HepG2 (cell line): Measurements from ENCODE around the gene COL8A2. TPM values are rescaled to one million over a fixed set of nuclear protein-coding genes. Genes with fewer than 3 reads are reported as not detected.
A peak's percentile ranks its signal among the peaks of the same experiment; 100 is the strongest.

Experiments used
- CEBPG ChIP-seq: IDR thresholded peaks from 2 replicates; pipeline ENCODE4 v1.6.1; 2016
- GRHL1 ChIP-seq: sonication (generic); formaldehyde crosslinking; conservative IDR thresholded peaks from 2 replicates; pipeline ENCODE4 v1.8.0; 2022; ENCODE audit warnings: missing genetic modification reagents
- MXD3 ChIP-seq: IDR thresholded peaks from 2 replicates; pipeline ENCODE4 v1.6.1; 2016; ENCODE audit warnings: mild to moderate bottlenecking, missing biosample characterization, missing genetic modification reagents
- NFKB2 ChIP-seq: sonication (generic); formaldehyde crosslinking; IDR thresholded peaks from 2 replicates; pipeline ENCODE4 v1.4.0; 2020; ENCODE audit warnings: missing genetic modification reagents, borderline replicate concordance
- NR2F2 ChIP-seq: IDR thresholded peaks from 2 replicates; pipeline ENCODE4 v1.6.1; 2012; ENCODE audit warnings: low read depth, inconsistent platforms, borderline replicate concordance
- PTBP1 ChIP-seq: fragments of 200-400 bp; formaldehyde crosslinking; IDR thresholded peaks from 2 replicates; pipeline ENCODE4 v1.6.1; 2018; ENCODE audit warnings: low read length, low read depth; ENCODE audit not compliant: poor library complexity, severe bottlenecking
- REL ChIP-seq: sonication (generic); formaldehyde crosslinking; conservative IDR thresholded peaks from 2 replicates; pipeline ENCODE4 v1.8.0; 2022; ENCODE audit warnings: mild to moderate bottlenecking, missing genetic modification reagents, moderate library complexity
- SP4 ChIP-seq: sonication (generic); formaldehyde crosslinking; IDR thresholded peaks from 2 replicates; pipeline ENCODE4 v1.8.1; 2023; ENCODE audit warnings: mild to moderate bottlenecking, missing genetic modification reagents
- SUZ12 ChIP-seq: fragments of 150-350 bp; IDR thresholded peaks from 2 replicates; pipeline ENCODE4 v1.6.1; 2014; ENCODE audit warnings: low read depth, low read length
- SYNCRIP ChIP-seq: fragments of 200-400 bp; formaldehyde crosslinking; IDR thresholded peaks from 2 replicates; pipeline ENCODE4 v1.6.1; 2018; ENCODE audit warnings: mild to moderate bottlenecking, low read depth, low read length; ENCODE audit not compliant: insufficient read depth
- TARDBP ChIP-seq: sonication (generic); formaldehyde crosslinking; IDR thresholded peaks from 2 replicates; pipeline ENCODE4 v1.8.0; 2022; ENCODE audit warnings: mild to moderate bottlenecking, missing genetic modification reagents
- UBTF ChIP-seq: sonication (generic); formaldehyde crosslinking; IDR thresholded peaks from 2 replicates; pipeline ENCODE4 v1.4.0; 2020; ENCODE audit warnings: mild to moderate bottlenecking, missing genetic modification reagents
- ZFP62 ChIP-seq: sonication (generic); formaldehyde crosslinking; IDR thresholded peaks from 2 replicates; pipeline ENCODE4 v1.4.0; 2020; ENCODE audit warnings: missing genetic modification reagents
- ZNF317 ChIP-seq: sonication (generic); formaldehyde crosslinking; IDR thresholded peaks from 2 replicates; pipeline ENCODE4 v1.5.0; 2020; ENCODE audit warnings: mild to moderate bottlenecking, missing genetic modification reagents
- ZNF333 ChIP-seq: sonication (generic); formaldehyde crosslinking; IDR thresholded peaks from 2 replicates; pipeline ENCODE4 v1.4.0; 2020; ENCODE audit warnings: mild to moderate bottlenecking, missing genetic modification reagents, borderline replicate concordance
- ZNF644 ChIP-seq: IDR thresholded peaks from 2 replicates; pipeline ENCODE4 v1.6.1; 2016; ENCODE audit warnings: low read depth
- ZNF75D ChIP-seq: sonication (generic); formaldehyde crosslinking; IDR thresholded peaks from 2 replicates; pipeline ENCODE4 v1.8.1; 2023; ENCODE audit warnings: missing genetic modification reagents, mild to moderate bottlenecking, borderline replicate concordance
- ZSCAN31 ChIP-seq: sonication (generic); formaldehyde crosslinking; IDR thresholded peaks from 2 replicates; pipeline ENCODE4 v1.5.0; 2020; ENCODE audit warnings: low read depth, mild to moderate bottlenecking, missing genetic modification reagents
- polyA plus RNA-seq, 8 experiments: library from polyadenylated mRNA; depleted of rRNA in 3 of 8; stranded (reverse) in 7 of 8; unstranded in 1 of 8; fragments of >200 nt; fragmentation: Illumina TruSeq in 4 of 8; extraction: Trizol in 4 of 8; gene quantifications; 2 replicates each; pipeline versions ENCODE4 v1.2.1 to v1.2.3, GENCODE V29; 2011 to 2016; ENCODE audit warnings: low read depth in 4 of 8, missing spikeins in 1 of 8, mixed read lengths in 1 of 8; ENCODE audit not compliant: insufficient read depth in 1 of 8
- total RNA-seq, 5 experiments: library from RNA; depleted of rRNA; stranded (reverse); fragments of >200 nt; fragmentation: Illumina TruSeq; extraction: Trizol; gene quantifications; 2 replicates each; pipeline ENCODE4 v1.2.3, GENCODE V29; 2016; ENCODE audit warnings: low read depth in 1 of 5
- TF ChIP-seq, protein P1 (sequence below): sonication (generic); formaldehyde crosslinking; IDR thresholded peaks from 2 replicates; pipeline ENCODE4 v1.9.0; 2021; ENCODE audit warnings: mild to moderate bottlenecking, missing genetic modification reagents

COL8A2 gene
- total and polyA plus RNA-seq, 2 of the 13 experiments (the other 11 are each of a cell fraction or from before 2014, with no cell fraction given): 0.13 to 0.24 TPM

DNA sequence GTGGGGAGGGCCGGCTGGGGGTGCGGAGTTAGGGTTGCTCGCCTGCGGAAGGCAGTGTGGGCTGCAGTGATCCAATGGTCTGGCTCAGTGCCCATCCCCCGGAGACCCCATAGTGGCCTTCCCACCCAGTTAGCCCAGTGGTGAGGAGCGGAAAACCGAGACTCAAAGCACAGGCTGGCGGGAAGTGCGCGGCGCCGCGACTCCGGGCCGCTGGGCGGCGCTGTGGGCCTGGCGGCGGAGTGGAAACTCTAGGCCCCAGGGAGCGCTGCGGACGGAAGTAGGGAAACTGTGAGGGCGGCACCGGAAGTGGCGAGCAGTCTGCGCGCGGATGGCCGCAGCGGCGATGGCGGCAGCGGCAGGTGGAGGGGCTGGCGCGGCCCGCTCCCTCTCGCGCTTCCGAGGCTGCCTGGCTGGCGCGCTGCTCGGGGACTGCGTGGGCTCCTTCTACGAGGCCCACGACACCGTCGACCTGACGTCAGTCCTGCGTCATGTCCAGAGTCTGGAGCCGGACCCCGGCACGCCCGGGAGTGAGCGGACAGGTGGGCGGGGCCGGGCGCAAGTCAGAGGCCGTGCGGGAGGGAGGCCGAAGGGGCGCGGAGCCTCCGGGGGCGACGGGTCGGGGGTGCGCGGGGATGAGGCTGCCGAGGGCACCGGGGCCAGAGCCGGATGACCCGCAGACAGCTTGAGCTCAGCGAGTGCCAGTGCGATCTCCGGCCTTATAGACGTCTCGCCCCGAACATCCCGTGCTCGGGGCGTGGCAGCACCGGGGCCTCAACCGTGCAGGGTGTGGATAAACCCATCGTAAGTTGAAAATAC, 36.2 kb downstream of the COL8A2 start, which contains the start of gene ADPRS (continued):
- TF ChIP-seq GRHL1: no peak
- TF ChIP-seq CEBPG (CRISPR knock-in tag): no peak
- TF ChIP-seq TARDBP: peak; percentile 94
- no peak for TF ChIP-seq ZNF644
- TF ChIP-seq NR2F2: peak; percentile 54; the same call in 1 of the 2 replicates
- no peak for TF ChIP-seq SUZ12
- TF ChIP-seq SYNCRIP: no peak
- TF ChIP-seq UBTF (CRISPR knock-in tag): peak; percentile 86
- no peak for TF ChIP-seq ZNF75D
- peak; percentile 82 for TF ChIP-seq SP4
- TF ChIP-seq ZSCAN31 (CRISPR knock-in tag): peak; percentile 56
- TF ChIP-seq PTBP1: no peak
- TF ChIP-seq ZNF317 (CRISPR knock-in tag): 0 out of 2 replicates have a peak, but pooled peaks have one; percentile 58
- TF ChIP-seq NFKB2 (CRISPR knock-in tag): peak; percentile 90; the same call in 1 of the 2 replicates
- no peak for TF ChIP-seq ZFP62 (CRISPR knock-in tag)
- TF ChIP-seq, protein P1, sequence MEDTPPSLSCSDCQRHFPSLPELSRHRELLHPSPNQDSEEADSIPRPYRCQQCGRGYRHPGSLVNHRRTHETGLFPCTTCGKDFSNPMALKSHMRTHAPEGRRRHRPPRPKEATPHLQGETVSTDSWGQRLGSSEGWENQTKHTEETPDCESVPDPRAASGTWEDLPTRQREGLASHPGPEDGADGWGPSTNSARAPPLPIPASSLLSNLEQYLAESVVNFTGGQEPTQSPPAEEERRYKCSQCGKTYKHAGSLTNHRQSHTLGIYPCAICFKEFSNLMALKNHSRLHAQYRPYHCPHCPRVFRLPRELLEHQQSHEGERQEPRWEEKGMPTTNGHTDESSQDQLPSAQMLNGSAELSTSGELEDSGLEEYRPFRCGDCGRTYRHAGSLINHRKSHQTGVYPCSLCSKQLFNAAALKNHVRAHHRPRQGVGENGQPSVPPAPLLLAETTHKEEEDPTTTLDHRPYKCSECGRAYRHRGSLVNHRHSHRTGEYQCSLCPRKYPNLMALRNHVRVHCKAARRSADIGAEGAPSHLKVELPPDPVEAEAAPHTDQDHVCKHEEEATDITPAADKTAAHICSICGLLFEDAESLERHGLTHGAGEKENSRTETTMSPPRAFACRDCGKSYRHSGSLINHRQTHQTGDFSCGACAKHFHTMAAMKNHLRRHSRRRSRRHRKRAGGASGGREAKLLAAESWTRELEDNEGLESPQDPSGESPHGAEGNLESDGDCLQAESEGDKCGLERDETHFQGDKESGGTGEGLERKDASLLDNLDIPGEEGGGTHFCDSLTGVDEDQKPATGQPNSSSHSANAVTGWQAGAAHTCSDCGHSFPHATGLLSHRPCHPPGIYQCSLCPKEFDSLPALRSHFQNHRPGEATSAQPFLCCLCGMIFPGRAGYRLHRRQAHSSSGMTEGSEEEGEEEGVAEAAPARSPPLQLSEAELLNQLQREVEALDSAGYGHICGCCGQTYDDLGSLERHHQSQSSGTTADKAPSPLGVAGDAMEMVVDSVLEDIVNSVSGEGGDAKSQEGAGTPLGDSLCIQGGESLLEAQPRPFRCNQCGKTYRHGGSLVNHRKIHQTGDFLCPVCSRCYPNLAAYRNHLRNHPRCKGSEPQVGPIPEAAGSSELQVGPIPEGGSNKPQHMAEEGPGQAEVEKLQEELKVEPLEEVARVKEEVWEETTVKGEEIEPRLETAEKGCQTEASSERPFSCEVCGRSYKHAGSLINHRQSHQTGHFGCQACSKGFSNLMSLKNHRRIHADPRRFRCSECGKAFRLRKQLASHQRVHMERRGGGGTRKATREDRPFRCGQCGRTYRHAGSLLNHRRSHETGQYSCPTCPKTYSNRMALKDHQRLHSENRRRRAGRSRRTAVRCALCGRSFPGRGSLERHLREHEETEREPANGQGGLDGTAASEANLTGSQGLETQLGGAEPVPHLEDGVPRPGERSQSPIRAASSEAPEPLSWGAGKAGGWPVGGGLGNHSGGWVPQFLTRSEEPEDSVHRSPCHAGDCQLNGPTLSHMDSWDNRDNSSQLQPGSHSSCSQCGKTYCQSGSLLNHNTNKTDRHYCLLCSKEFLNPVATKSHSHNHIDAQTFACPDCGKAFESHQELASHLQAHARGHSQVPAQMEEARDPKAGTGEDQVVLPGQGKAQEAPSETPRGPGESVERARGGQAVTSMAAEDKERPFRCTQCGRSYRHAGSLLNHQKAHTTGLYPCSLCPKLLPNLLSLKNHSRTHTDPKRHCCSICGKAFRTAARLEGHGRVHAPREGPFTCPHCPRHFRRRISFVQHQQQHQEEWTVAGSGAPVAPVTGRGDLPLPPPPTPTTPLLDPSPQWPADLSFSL: peak; percentile 68; the same call in 1 of the 2 replicates
- TF ChIP-seq REL (CRISPR knock-in tag): 0 out of 2 replicates have a peak, but pooled peaks have one; percentile 37
- TF ChIP-seq MXD3: peak; percentile 85
- TF ChIP-seq ZNF333 (CRISPR knock-in tag): no peak; the same call in 1 of the 2 replicates
